Osteoblast (primary cell): ENCODE results near the gene AFG3L2. TPM values are rescaled to one million over a fixed set of nuclear protein-coding genes. Genes with fewer than 3 reads are reported as not detected.

Experiments
- DNase-seq: peaks from one replicate; pipeline ENCODE4 v3.0.0; 2011; ENCODE audit warnings: low spot score, mixed read lengths; ENCODE audit not compliant: insufficient read length; ENCODE audit errors: missing footprints
- H2AFZ ChIP-seq: 2 replicates; pipeline ENCODE4 v1.6.0; 2011; ENCODE audit warnings: mild to moderate bottlenecking, low read length
- H3K27ac ChIP-seq: 2 replicates; pipeline ENCODE4 v1.5.1; 2011; ENCODE audit warnings: mild to moderate bottlenecking, low read depth, low read length, moderate library complexity
- H3K27me3 ChIP-seq: 2 replicates; pipeline ENCODE4 v1.6.0; 2012; ENCODE audit warnings: mild to moderate bottlenecking, control low read depth, inconsistent platforms, low read length, moderate library complexity; ENCODE audit not compliant: insufficient read depth
- H3K36me3 ChIP-seq: 2 replicates; pipeline ENCODE4 v1.5.1; 2011; ENCODE audit warnings: mild to moderate bottlenecking, low read length, control low read depth, moderate library complexity; ENCODE audit not compliant: insufficient read depth
- H3K4me1 ChIP-seq: 2 replicates; pipeline ENCODE4 v1.5.1; 2011; ENCODE audit warnings: mild to moderate bottlenecking, low read length, control low read depth, moderate library complexity; ENCODE audit not compliant: insufficient read depth
- H3K4me2 ChIP-seq: 2 replicates; pipeline ENCODE4 v1.6.0; 2011; ENCODE audit warnings: mild to moderate bottlenecking, low read length; ENCODE audit not compliant: insufficient read depth
- H3K4me3 ChIP-seq: fragments of 200-600 bp; sonication (generic); 3 replicates; pipeline ENCODE4 v1.5.1; 2012; ENCODE audit warnings: mild to moderate bottlenecking, low read length, inconsistent platforms; ENCODE audit not compliant: insufficient read depth
- H3K79me2 ChIP-seq: 2 replicates; pipeline ENCODE4 v1.6.0; 2012; ENCODE audit warnings: mild to moderate bottlenecking, low read length, control low read depth, inconsistent platforms; ENCODE audit not compliant: insufficient read depth
- H3K9me3 ChIP-seq: 2 replicates; pipeline ENCODE4 v1.5.1; 2011; ENCODE audit warnings: low read depth, low read length, control low read depth
- H4K20me1 ChIP-seq: 2 replicates; pipeline ENCODE4 v1.6.0; 2012; ENCODE audit warnings: mild to moderate bottlenecking, low read length, control low read depth; ENCODE audit not compliant: insufficient read depth
- CTCF ChIP-seq: IDR thresholded peaks from 2 replicates; pipeline ENCODE4 v1.5.1; 2011; ENCODE audit warnings: mild to moderate bottlenecking, low read depth, low read length, moderate library complexity; ENCODE audit errors: extremely low read depth
- total RNA-seq: library from RNA; depleted of rRNA; stranded (reverse); fragments of >200 nt; gene quantifications from 2 replicates; pipeline ENCODE4 v1.2.3, GENCODE V29; 2012

AFG3L2 gene
- total RNA-seq, 1 donor, result 65.5 TPM

DNA sequence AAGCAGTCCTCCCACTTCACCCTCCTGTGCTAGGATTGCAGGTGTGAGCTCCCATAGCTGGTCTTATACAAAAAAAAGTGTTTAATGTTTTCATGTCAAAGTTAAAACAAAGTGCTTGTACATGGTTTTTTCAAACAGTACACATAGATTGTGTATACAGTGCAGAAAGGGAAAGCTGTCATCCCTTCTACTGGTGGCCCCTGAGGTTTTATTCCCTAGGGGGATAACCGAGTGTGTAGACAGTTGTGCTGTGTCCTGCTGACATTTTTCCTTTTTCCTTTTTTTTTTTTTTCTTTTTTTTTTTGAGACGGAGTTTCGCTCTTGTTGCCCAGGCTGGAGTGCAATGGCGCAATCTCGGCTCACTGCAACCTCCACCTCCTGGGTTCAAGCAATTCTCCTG is 58.2 kb downstream of the AFG3L2 start:
- Histone ChIP-seq H3K27me3 (no peaks in the 10 kb centered on the region), H3K9me3 (no peaks in the 10 kb centered on the region), H3K27ac (peak overlapping the region; percentile 80), H3K4me2 (no peak overlapping the region), H2AFZ (no peak overlapping the region), H3K4me3 (no peak overlapping the region), H3K79me2 (peaks cover 90% of the 10 kb centered on the region), H4K20me1 (peaks cover 57% of the 10 kb centered on the region), H3K4me1 (peaks cover 31% of the 10 kb centered on the region), H3K36me3 (peaks cover 93% of the 10 kb centered on the region)
- DNase-seq, result no peak
- no peak for TF ChIP-seq CTCF

DNA sequence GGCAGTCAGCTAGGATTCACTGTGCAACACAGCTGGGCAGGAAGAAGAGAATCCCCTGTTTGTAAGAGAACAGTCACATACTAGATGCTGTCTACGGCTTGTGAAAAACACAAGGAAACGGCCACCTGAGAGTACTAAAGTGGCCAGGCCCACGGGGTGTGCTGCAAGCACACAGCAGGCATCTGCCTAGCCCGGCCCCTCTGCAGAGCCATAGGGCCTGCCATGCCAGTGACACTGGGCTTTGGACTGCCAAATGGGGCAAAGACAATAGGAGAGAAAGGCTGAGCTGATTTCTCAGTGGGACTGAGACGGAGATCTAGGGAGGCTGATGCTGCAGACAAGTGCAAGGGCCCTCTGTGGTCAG is 58.7 kb downstream of the AFG3L2 start:
- H3K27ac ChIP-seq, result peak overlapping the region; percentile 80
- H2AFZ ChIP-seq, result no peak overlapping the region
- no peak for DNase-seq
- H3K36me3 ChIP-seq, result peaks cover 95% of the 10 kb centered on the region
- peaks cover 61% of the 10 kb centered on the region for H4K20me1 ChIP-seq
- no peak overlapping the region for H3K4me3 ChIP-seq
- H3K9me3 ChIP-seq, result no peaks in the 10 kb centered on the region
- peaks cover 92% of the 10 kb centered on the region for H3K79me2 ChIP-seq
- peaks cover 35% of the 10 kb centered on the region for H3K4me1 ChIP-seq
- no peak for TF ChIP-seq CTCF
- H3K27me3 ChIP-seq, result no peaks in the 10 kb centered on the region
- H3K4me2 ChIP-seq, result no peak overlapping the region

GRCh38 chr18:12317664-12318333 is 59.2 kb downstream of the AFG3L2 start:
- Histone ChIP-seq H3K4me3 (no peak overlapping the region), H3K4me1 (peaks cover 37% of the 10 kb centered on the region), H2AFZ (no peak overlapping the region), H3K27me3 (no peaks in the 10 kb centered on the region), H3K9me3 (no peaks in the 10 kb centered on the region), H3K79me2 (peaks cover 92% of the 10 kb centered on the region), H4K20me1 (peaks cover 62% of the 10 kb centered on the region), H3K36me3 (peaks cover 94% of the 10 kb centered on the region), H3K27ac (peak overlapping the region; percentile 80), H3K4me2 (peak overlapping the region; percentile 13)
- DNase-seq, result no peak
- no peak for TF ChIP-seq CTCF

DNA sequence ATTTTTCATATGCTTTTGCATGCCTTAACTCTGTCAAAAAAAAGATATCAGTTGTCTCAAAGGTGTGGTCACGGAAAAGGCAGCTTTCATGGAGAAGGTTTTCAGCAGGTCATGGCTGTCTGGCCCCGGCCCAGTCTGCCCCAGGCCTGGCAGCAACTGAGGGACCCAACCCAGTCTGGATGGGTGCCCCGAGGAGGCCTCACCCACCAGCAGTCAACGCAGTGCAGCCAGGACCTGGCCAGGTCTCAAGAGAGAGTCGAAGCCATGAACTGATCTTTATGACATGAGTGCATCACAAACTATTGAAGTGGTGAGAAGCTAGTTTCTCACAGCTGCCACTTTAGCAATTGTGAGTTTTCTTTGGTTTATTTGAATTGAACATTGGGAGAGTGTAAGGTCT is 61.1 kb downstream of the AFG3L2 start:
- Histone ChIP-seq H3K4me2 (no peak overlapping the region), H2AFZ (no peak overlapping the region), H3K4me1 (peaks cover 35% of the 10 kb centered on the region), H3K36me3 (peaks cover 93% of the 10 kb centered on the region), H3K27ac (peak overlapping the region; percentile 80), H4K20me1 (peaks cover 53% of the 10 kb centered on the region), H3K27me3 (no peaks in the 10 kb centered on the region), H3K79me2 (peaks cover 93% of the 10 kb centered on the region), H3K4me3 (no peak overlapping the region), H3K9me3 (peaks cover 2% of the 10 kb centered on the region)
- no peak for DNase-seq
- TF ChIP-seq CTCF, result no peak
